SK-N-SH (cell line): Measurements from ENCODE around the gene RBM47. TPM values are rescaled to one million over a fixed set of nuclear protein-coding genes. Genes with fewer than 3 reads are reported as not detected.

Source experiments
- CTCF ChIA-PET: fragments of 300-600, 350-600 bp; formaldehyde crosslinking; extraction: SDS; loops from one replicate; lab custom pipeline; 2021; lab: Yijun Ruan, JAX
- POLR2A ChIA-PET: fragments of 350-600 bp; sonication (Branson Sonifier 250); formaldehyde crosslinking; extraction: SDS; loops from one replicate; lab custom pipeline; 2020; ENCODE audit warnings: antibody characterized with exemption, inconsistent platforms; lab: Yijun Ruan, JAX
- DNase-seq: peaks from one replicate; pipeline ENCODE4 v3.0.0; 2012
- H2AFZ ChIP-seq: fragments of 200-600 bp; sonication (generic); 2 replicates; pipeline ENCODE4 v1.8.1; 2016; ENCODE audit warnings: antibody characterized with exemption, mild to moderate bottlenecking, low read depth
- H3F3A ChIP-seq: fragments of 200-600 bp; sonication (generic); replicated peaks from 2 replicates; pipeline ENCODE3; 2016; ENCODE audit warnings: antibody characterized with exemption, mild to moderate bottlenecking; ENCODE audit not compliant: insufficient read depth
- H3K27ac ChIP-seq, 2 experiments: fragments of 200-500 bp in 1 of 2; fragments of 200-600 bp in 1 of 2; sonication (Bioruptor generic) in 1 of 2; sonication (generic), shearing (Covaris generic) in 1 of 2; 2 replicates each; pipeline versions ENCODE4 v1.5.1 to v1.6.1; 2014 to 2016; ENCODE audit warnings: low read depth in 2 of 2, inconsistent platforms in 1 of 2, low read length in 1 of 2, mild to moderate bottlenecking in 1 of 2, mixed read lengths in 1 of 2
- H3K27me3 ChIP-seq: fragments of 200-600 bp; sonication (generic), shearing (Covaris generic); 2 replicates; pipeline ENCODE4 v1.6.1; 2016; ENCODE audit warnings: mixed run types; ENCODE audit not compliant: insufficient read depth
- H3K36me3 ChIP-seq, 2 experiments: fragments of 200-500 bp in 1 of 2; fragments of 200-600 bp in 1 of 2; sonication (Bioruptor generic) in 1 of 2; sonication (generic) in 1 of 2; replicated peaks in 1 of 2; 2 replicates each; pipeline versions ENCODE3 to v1.5.1; 2014 to 2016; ENCODE audit warnings: low read length in 1 of 2, mild to moderate bottlenecking in 1 of 2; ENCODE audit not compliant: insufficient read depth in 2 of 2, control insufficient read depth in 1 of 2
- H3K4me1 ChIP-seq, 2 experiments: fragments of 200-500 bp in 1 of 2; fragments of 200-600 bp in 1 of 2; sonication (Bioruptor generic) in 1 of 2; sonication (generic), shearing (Covaris generic) in 1 of 2; 2 replicates each; pipeline versions ENCODE4 v1.5.1 to v1.6.1; 2014 to 2016; ENCODE audit warnings: low read depth in 1 of 2, low read length in 1 of 2, mixed run types in 1 of 2; ENCODE audit not compliant: insufficient read depth in 2 of 2, control insufficient read depth in 1 of 2
- H3K4me2 ChIP-seq: fragments of 200-600 bp; sonication (generic), shearing (Covaris generic); 2 replicates; pipeline ENCODE4 v1.6.1; 2017; ENCODE audit warnings: mixed run types
- H3K4me3 ChIP-seq, 2 experiments: fragments of 200-500 bp in 1 of 2; fragments of 200-600 bp in 1 of 2; sonication (Bioruptor generic) in 1 of 2; sonication (generic), shearing (Covaris generic) in 1 of 2; 2 replicates each; pipeline versions ENCODE4 v1.5.1 to v1.8.1; 2014 to 2016; ENCODE audit warnings: low read depth in 2 of 2, inconsistent platforms in 1 of 2, low read length in 1 of 2, mild to moderate bottlenecking in 1 of 2, mixed read lengths in 1 of 2, moderate library complexity in 1 of 2
- H3K79me2 ChIP-seq: fragments of 200-600 bp; sonication (generic); 2 replicates; pipeline ENCODE4 v1.8.1; 2017; ENCODE audit warnings: mild to moderate bottlenecking; ENCODE audit not compliant: insufficient read depth
- H3K9ac ChIP-seq: fragments of 200-600 bp; sonication (generic); 2 replicates; pipeline ENCODE4 v1.6.1; 2017; ENCODE audit warnings: mixed run types
- H3K9me2 ChIP-seq: fragments of 200-600 bp; sonication (generic); 2 replicates; pipeline ENCODE4 v1.6.1; 2017; ENCODE audit warnings: mixed run types
- H3K9me3 ChIP-seq: fragments of 200-600 bp; sonication (generic); 2 replicates; pipeline ENCODE4 v1.6.1; 2017; ENCODE audit warnings: mixed run types, mild to moderate bottlenecking, moderate library complexity
- H4K20me1 ChIP-seq: fragments of 200-600 bp; sonication (generic); 2 replicates; pipeline ENCODE4 v1.6.1; 2017; ENCODE audit warnings: mild to moderate bottlenecking, mixed run types; ENCODE audit not compliant: insufficient read depth
- CHD2 ChIP-seq: fragments of 150-350 bp; IDR thresholded peaks from 2 replicates; pipeline ENCODE4 v1.6.1; 2018; ENCODE audit warnings: low read length; ENCODE audit not compliant: partially characterized antibody
- CTCF ChIP-seq: fragments of 200-600 bp; sonication (generic); IDR thresholded peaks from 2 replicates; pipeline ENCODE4 v1.6.1; 2017; ENCODE audit warnings: antibody characterized with exemption, mild to moderate bottlenecking, moderate library complexity
- FOXJ3 ChIP-seq: sonication (generic); formaldehyde crosslinking; IDR thresholded peaks from 2 replicates; pipeline ENCODE4 v1.5.1; 2020; ENCODE audit warnings: mild to moderate bottlenecking, missing genetic modification reagents
- FOXM1 ChIP-seq: IDR thresholded peaks from 2 replicates; pipeline ENCODE4 v1.4.0; 2012; ENCODE audit warnings: low read depth, mild to moderate bottlenecking
- GATA2 ChIP-seq: sonication (generic); formaldehyde crosslinking; IDR thresholded peaks from 2 replicates; pipeline ENCODE4 v1.5.0; 2020; ENCODE audit warnings: mild to moderate bottlenecking, missing genetic modification reagents
- JUND ChIP-seq: IDR thresholded peaks from 2 replicates; pipeline ENCODE4 v1.4.0; 2012
- MXI1 ChIP-seq: IDR thresholded peaks from 2 replicates; pipeline ENCODE4 v1.6.1; 2012; ENCODE audit warnings: mild to moderate bottlenecking, low read depth, low read length, improper control_type of control experiment
- NFIC ChIP-seq: IDR thresholded peaks from 2 replicates; pipeline ENCODE4 v1.4.0; 2012; ENCODE audit warnings: borderline replicate concordance
- PBX3 ChIP-seq: IDR thresholded peaks from 2 replicates; pipeline ENCODE4; 2012
- RFX5 ChIP-seq: IDR thresholded peaks from 2 replicates; pipeline ENCODE4 v1.6.1; 2012; ENCODE audit warnings: mild to moderate bottlenecking, improper control_type of control experiment, low read length
- RXRA ChIP-seq: IDR thresholded peaks from 2 replicates; pipeline ENCODE4 v1.4.0; 2012; ENCODE audit warnings: low read depth, mild to moderate bottlenecking, borderline replicate concordance
- SMC3 ChIP-seq: IDR thresholded peaks from 2 replicates; pipeline ENCODE4 v1.6.1; 2012; ENCODE audit warnings: low read depth, low read length, improper control_type of control experiment
- TCF12 ChIP-seq: IDR thresholded peaks from 2 replicates; pipeline ENCODE4 v1.4.0; 2012
- USF1 ChIP-seq: IDR thresholded peaks from 2 replicates; pipeline ENCODE4 v1.4.0; 2012; ENCODE audit warnings: low read depth, borderline replicate concordance
- USF2 ChIP-seq: fragments of 150-350 bp; IDR thresholded peaks from 2 replicates; pipeline ENCODE4 v1.6.1; 2017; ENCODE audit warnings: antibody characterized with exemption, low read length, low read depth, borderline replicate concordance
- YY1 ChIP-seq: IDR thresholded peaks from 2 replicates; pipeline ENCODE4 v1.4.0; 2012; ENCODE audit warnings: low read depth, mild to moderate bottlenecking
- WGBS: methylation state at CpG from one replicate; pipeline ENCODE4 v1.1.6; 2017; ENCODE audit warnings: low lambda C conversion rate; 5-methylcytosine and 5-hydroxymethylcytosine counted together
- polyA plus RNA-seq, 3 experiments: library from polyadenylated mRNA; depleted of rRNA; stranded (reverse); fragments of >200 nt; gene quantifications; 2 replicates each; pipeline ENCODE4 v1.2.3, GENCODE V29; 2012

Gene RBM47
- polyA plus RNA-seq, 1 of the 3 experiments (the other 2 are of a cell fraction): 6.8 TPM

- Histone ChIP-seq H3K27me3 (no peaks in the 10 kb centered on the region), H3K4me2 (no peak overlapping the region), H3K4me1 (peaks cover 0 to 12% of the 10 kb centered on the region in 2 experiments; a peak in 1 of 4 replicates), H2AFZ (no peak overlapping the region), H4K20me1 (no peaks in the 10 kb centered on the region), H3F3A (peaks cover 34% of the 10 kb centered on the region), H3K9me2 (no peaks in the 10 kb centered on the region), H3K36me3 (no peaks in the 10 kb centered on the region), H3K27ac (no peak overlapping the region), H3K4me3 (no peak overlapping the region), H3K79me2 (0 out of 2 replicates have a peak, but pooled peaks cover 3% of the 10 kb centered on the region), H3K9ac (no peak overlapping the region), H3K9me3 (no peaks in the 10 kb centered on the region)
- no peak for DNase-seq
- WGBS: 93% methylated on average over 2 of the region's 2 CpGs
- TF ChIP-seq TCF12 (no peak), RFX5 (no peak), FOXJ3 (CRISPR knock-in tag) (no peak), JUND (no peak), USF1 (no peak), YY1 (no peak), FOXM1 (no peak), MXI1 (no peak), SMC3 (no peak), GATA2 (no peak), USF2 (no peak), CHD2 (no peak), NFIC (no peak), PBX3 (no peak), CTCF (no peak), RXRA (no peak)
- ChIA-PET CTCF (no interaction called here), POLR2A (no interaction called here)
Measured at GRCh38 chr4:40575846-40576245, 53.8 kb downstream of the RBM47 start.
